B cell (primary cell): ENCODE measurements around the gene PRR11.

Source experiments
- CTCF ChIP-seq: fragments of 200-600 bp; IDR thresholded peaks from one replicate; pipeline ENCODE4 v1.8.0; 2022; ENCODE audit warnings: antibody characterized with exemption, mild to moderate bottlenecking
- EZH2 ChIP-seq: IDR thresholded peaks from 2 replicates; pipeline ENCODE4 v1.6.1; 2012; ENCODE audit warnings: borderline replicate concordance, low read depth, mild to moderate bottlenecking, moderate library complexity, low read length; ENCODE audit not compliant: insufficient read depth, poor library complexity, severe bottlenecking

GRCh38 chr17:59141860-59142259 lies 13.7 kb upstream of the PRR11 start:
- no peak for TF ChIP-seq CTCF
- TF ChIP-seq EZH2, result no peak
